ENCODE measurements around the gene BUD23. TPM values are rescaled to one million over a fixed set of nuclear protein-coding genes. Genes with fewer than 3 reads are reported as not detected.
A peak's percentile ranks its signal among the peaks of the same experiment; 100 is the strongest.
"Not testable (repeated sequence)": the region's sequence is repeated elsewhere in the genome, so short reads cannot be mapped to it uniquely, and the experiment has no call there.

Gene BUD23
- total RNA-seq, 1 experiment from 2014 or later, result 41.9 TPM

DNA sequence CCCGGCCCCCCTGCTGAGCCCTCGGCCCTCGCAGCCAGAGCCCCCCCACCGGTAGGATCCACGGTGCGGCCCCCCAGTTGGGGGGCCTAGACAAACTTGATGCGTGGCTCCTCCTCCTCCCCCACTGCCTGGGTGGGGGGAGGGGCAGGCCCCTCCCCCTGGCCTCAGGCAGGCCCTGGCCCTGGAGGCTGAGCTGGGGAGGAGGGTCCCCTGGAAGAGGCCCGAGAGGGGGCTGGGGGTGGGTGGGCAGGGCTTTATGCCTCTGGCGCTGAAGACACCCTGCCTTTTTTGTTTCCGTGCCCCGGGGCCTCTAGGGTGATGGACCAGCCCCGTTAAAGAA is 12.1 kb upstream of the BUD23 start:
- Histone ChIP-seq H4K20me1 (ENCODE audit: insufficient read depth, low read depth, low read length) (no peaks in the 10 kb centered on the region), H3K79me2 (ENCODE audit: low read length) (no peaks in the 10 kb centered on the region), H3K4me1 (ENCODE audit: low read length) (peaks cover 2% of the 10 kb centered on the region; the same call in 1 of the 2 replicates), H3K9me2 (replicated peaks; ENCODE audit: insufficient read depth, low read length) (no peaks in the 10 kb centered on the region), H3K27me3 (ENCODE audit: low read length) (no peaks in the 10 kb centered on the region), H3K27ac (ENCODE audit: low read length) (no peak overlapping the region), H3K4me3 (ENCODE audit: low read length) (no peak overlapping the region), H2AFZ (ENCODE audit: low read length) (no peak overlapping the region), H3K36me3 (ENCODE audit: insufficient read depth, low read length) (no peaks in the 10 kb centered on the region), H3K4me2 (ENCODE audit: low read depth, low read length, poor library complexity, severe bottlenecking) (no peak overlapping the region), H3K9ac (ENCODE audit: low read length) (no peak overlapping the region), H3K9me3 (ENCODE audit: low read length) (no peaks in the 10 kb centered on the region)
- DNase-seq, result no peak

DNA sequence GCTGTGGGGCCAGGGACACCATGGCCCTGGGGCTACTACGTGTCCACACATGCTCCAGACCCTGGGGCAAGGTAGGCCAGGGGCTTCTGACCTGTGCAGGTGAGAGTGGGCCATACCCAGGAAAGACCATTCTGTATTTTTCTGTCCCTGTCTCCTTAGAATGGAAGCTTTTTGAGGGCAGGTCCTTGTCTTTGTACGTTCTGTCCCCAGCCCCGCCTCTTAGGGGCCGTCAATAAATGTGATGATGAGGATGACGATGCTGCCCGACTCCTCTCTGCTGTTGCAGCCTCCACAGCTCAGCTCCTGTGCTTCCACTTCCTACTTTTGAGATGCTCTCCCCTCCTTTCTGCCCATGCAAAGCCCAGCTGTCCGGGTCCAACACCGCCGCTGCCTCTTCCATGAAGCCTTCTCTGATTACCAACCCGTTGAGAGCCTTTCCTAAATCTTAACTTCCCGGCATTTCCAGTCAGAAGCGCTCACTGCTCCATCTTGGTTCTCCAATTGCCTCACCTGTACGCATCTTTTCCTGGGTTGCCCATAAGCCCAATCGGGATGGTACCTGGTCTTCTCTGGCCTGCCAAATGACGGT is 11.4 kb upstream of the BUD23 start:
- no peak overlapping the region for H3K27ac ChIP-seq (ENCODE audit: low read length)
- H3K36me3 ChIP-seq (ENCODE audit: insufficient read depth, low read length), result no peaks in the 10 kb centered on the region
- no peak overlapping the region for H3K9ac ChIP-seq (ENCODE audit: low read length)
- DNase-seq, result no peak
- H3K9me2 ChIP-seq (replicated peaks; ENCODE audit: insufficient read depth, low read length), result no peaks in the 10 kb centered on the region
- no peak overlapping the region for H2AFZ ChIP-seq (ENCODE audit: low read length)
- no peaks in the 10 kb centered on the region for H3K79me2 ChIP-seq (ENCODE audit: low read length)
- H4K20me1 ChIP-seq (ENCODE audit: insufficient read depth, low read depth, low read length), result no peaks in the 10 kb centered on the region
- peaks cover 2% of the 10 kb centered on the region; the same call in 1 of the 2 replicates for H3K4me1 ChIP-seq (ENCODE audit: low read length)
- no peak overlapping the region for H3K4me3 ChIP-seq (ENCODE audit: low read length)
- no peaks in the 10 kb centered on the region for H3K27me3 ChIP-seq (ENCODE audit: low read length)
- H3K4me2 ChIP-seq (ENCODE audit: low read depth, low read length, poor library complexity, severe bottlenecking), result no peak overlapping the region
- no peaks in the 10 kb centered on the region for H3K9me3 ChIP-seq (ENCODE audit: low read length)

DNA sequence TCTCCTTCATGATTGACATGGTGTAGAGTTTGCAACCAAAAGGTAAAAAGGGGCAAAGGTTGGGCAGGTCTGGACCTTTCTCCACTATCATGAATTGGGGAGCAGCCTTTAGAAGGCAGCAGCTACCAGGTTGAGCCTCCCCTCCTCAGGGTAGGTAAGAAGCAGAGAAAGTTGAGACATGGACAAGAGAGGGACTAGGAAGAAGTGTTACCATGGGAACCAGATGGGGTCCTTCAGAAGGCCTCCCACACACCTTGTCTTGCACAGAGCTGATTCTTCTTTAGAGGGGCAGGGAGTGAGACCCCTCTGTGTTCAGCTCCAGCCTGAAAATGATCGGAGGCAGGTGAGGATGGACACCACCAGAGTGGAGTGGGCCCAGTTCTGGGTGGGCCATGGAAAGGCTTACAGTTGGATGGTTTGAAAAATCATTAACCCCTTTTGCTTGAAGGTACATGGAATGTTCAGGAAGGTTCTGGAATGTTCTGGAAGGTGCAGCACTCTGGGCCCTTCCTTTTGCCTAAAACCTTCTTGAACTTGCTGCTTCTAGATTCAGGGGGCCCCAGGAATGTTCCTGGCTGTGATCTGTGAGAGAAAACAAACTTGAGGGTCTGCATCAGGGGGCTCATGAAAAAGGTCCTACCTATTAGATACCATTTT is 8.8 kb upstream of the BUD23 start:
- H3K4me2 ChIP-seq (ENCODE audit: low read depth, low read length, poor library complexity, severe bottlenecking), result no peak overlapping the region
- no peak overlapping the region for H2AFZ ChIP-seq (ENCODE audit: low read length)
- DNase-seq, result no peak
- no peaks in the 10 kb centered on the region; the same call in 1 of the 2 replicates for H4K20me1 ChIP-seq (ENCODE audit: insufficient read depth, low read depth, low read length)
- H3K9me3 ChIP-seq (ENCODE audit: low read length), result no peaks in the 10 kb centered on the region
- H3K9me2 ChIP-seq (replicated peaks; ENCODE audit: insufficient read depth, low read length), result no peaks in the 10 kb centered on the region
- H3K4me3 ChIP-seq (ENCODE audit: low read length), result no peak overlapping the region
- H3K4me1 ChIP-seq (ENCODE audit: low read length), result no peaks in the 10 kb centered on the region
- no peaks in the 10 kb centered on the region for H3K79me2 ChIP-seq (ENCODE audit: low read length)
- H3K27me3 ChIP-seq (ENCODE audit: low read length), result no peaks in the 10 kb centered on the region
- no peaks in the 10 kb centered on the region for H3K36me3 ChIP-seq (ENCODE audit: insufficient read depth, low read length)
- H3K27ac ChIP-seq (ENCODE audit: low read length), result no peak overlapping the region
- no peak overlapping the region for H3K9ac ChIP-seq (ENCODE audit: low read length)

DNA sequence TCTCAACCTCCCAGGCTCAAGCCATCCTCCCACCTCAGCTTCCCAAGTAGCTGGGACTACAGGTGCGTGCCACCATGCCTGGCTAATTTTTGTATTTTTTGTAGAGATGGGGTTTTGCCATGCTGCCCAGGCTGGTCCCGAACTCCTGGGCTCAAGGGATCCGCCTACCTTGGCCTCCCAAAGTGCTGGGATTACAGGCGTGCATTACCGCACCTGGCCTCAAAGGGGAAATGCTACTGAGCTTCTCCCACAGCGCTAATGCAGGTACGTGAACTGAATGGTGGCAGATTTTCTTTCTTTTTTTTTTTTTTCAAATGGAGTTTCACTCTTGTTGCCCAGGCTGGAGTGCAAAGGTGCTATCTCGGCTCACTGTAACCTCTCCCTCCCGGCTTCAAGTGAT is 7.3 kb upstream of the BUD23 start:
- H3K4me2 ChIP-seq (ENCODE audit: low read depth, low read length, poor library complexity, severe bottlenecking); H4K20me1 ChIP-seq (ENCODE audit: insufficient read depth, low read depth, low read length); DNase-seq; H3K27me3 ChIP-seq (ENCODE audit: low read length); H3K79me2 ChIP-seq (ENCODE audit: low read length); H3K27ac ChIP-seq (ENCODE audit: low read length); H3K4me1 ChIP-seq (ENCODE audit: low read length); H3K9me2 ChIP-seq (replicated peaks; ENCODE audit: insufficient read depth, low read length); H2AFZ ChIP-seq (ENCODE audit: low read length); H3K4me3 ChIP-seq (ENCODE audit: low read length); H3K36me3 ChIP-seq (ENCODE audit: insufficient read depth, low read length); H3K9ac ChIP-seq (ENCODE audit: low read length); H3K9me3 ChIP-seq (ENCODE audit: low read length): not testable (repeated sequence)

DNA sequence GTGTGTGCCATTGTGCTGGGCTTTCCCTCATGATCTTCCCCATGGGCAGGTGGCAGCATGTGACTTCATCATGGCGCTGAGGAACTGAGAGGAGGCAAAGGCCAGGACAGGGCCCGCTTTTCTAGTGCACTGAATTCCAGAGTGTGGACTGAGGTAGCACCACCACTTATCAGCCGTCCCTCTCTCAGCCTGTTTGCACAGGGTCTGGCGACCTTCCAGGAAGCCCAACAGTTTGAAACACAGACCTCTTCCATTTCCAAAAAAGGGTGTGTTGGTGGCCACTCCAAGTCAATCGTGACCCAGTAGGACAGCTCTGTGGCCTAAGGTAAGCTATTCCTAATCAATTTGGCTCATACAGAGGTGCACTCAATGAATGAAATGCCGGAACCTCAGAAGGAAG is 4.5 kb upstream of the BUD23 start:
- H3K4me1 ChIP-seq (ENCODE audit: low read length), result peaks cover 14% of the 10 kb centered on the region
- H3K79me2 ChIP-seq (ENCODE audit: low read length), result peaks cover 31% of the 10 kb centered on the region
- no peak for DNase-seq
- no peak overlapping the region for H3K9ac ChIP-seq (ENCODE audit: low read length)
- H3K4me3 ChIP-seq (ENCODE audit: low read length), result no peak overlapping the region
- H3K27me3 ChIP-seq (ENCODE audit: low read length), result no peaks in the 10 kb centered on the region
- no peaks in the 10 kb centered on the region for H3K36me3 ChIP-seq (ENCODE audit: insufficient read depth, low read length)
- H3K27ac ChIP-seq (ENCODE audit: low read length), result no peak overlapping the region
- H3K4me2 ChIP-seq (ENCODE audit: low read depth, low read length, poor library complexity, severe bottlenecking), result no peak overlapping the region
- H2AFZ ChIP-seq (ENCODE audit: low read length), result no peak overlapping the region
- H3K9me3 ChIP-seq (ENCODE audit: low read length), result no peaks in the 10 kb centered on the region
- H3K9me2 ChIP-seq (replicated peaks; ENCODE audit: insufficient read depth, low read length), result no peaks in the 10 kb centered on the region
- H4K20me1 ChIP-seq (ENCODE audit: insufficient read depth, low read depth, low read length), result no peaks in the 10 kb centered on the region; the same call in 1 of the 2 replicates

DNA sequence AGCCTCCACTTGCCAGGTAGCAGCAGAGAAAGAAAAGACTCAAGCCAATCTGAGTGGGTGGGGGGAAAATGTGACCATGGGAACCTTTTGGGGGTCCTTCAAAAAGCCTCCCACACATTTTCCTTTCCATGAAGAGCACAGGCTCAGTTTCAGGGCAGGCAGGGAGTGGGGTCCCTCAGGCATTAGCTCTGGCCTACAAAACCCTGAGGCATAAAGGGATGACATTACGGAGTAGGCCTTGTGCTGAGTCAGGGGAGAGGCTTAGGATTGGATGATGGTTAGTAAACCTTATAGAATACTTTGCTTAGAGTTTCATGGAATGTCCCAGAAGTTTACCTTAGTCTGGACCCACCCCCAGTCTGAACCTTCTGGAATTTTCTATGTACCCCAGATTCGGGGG is 3.7 kb upstream of the BUD23 start:
- H3K9me3 ChIP-seq (ENCODE audit: low read length), result no peaks in the 10 kb centered on the region
- no peak overlapping the region for H3K9ac ChIP-seq (ENCODE audit: low read length)
- no peak overlapping the region for H3K4me3 ChIP-seq (ENCODE audit: low read length)
- H2AFZ ChIP-seq (ENCODE audit: low read length), result no peak overlapping the region
- peaks cover 39% of the 10 kb centered on the region for H3K79me2 ChIP-seq (ENCODE audit: low read length)
- H3K27me3 ChIP-seq (ENCODE audit: low read length), result no peaks in the 10 kb centered on the region
- H3K9me2 ChIP-seq (replicated peaks; ENCODE audit: insufficient read depth, low read length), result no peaks in the 10 kb centered on the region
- DNase-seq, result no peak
- peaks cover 20% of the 10 kb centered on the region for H3K4me1 ChIP-seq (ENCODE audit: low read length)
- H3K27ac ChIP-seq (ENCODE audit: low read length), result no peak overlapping the region
- H3K36me3 ChIP-seq (ENCODE audit: insufficient read depth, low read length), result no peaks in the 10 kb centered on the region
- H3K4me2 ChIP-seq (ENCODE audit: low read depth, low read length, poor library complexity, severe bottlenecking), result no peak overlapping the region
- no peaks in the 10 kb centered on the region; the same call in 1 of the 2 replicates for H4K20me1 ChIP-seq (ENCODE audit: insufficient read depth, low read depth, low read length)

DNA sequence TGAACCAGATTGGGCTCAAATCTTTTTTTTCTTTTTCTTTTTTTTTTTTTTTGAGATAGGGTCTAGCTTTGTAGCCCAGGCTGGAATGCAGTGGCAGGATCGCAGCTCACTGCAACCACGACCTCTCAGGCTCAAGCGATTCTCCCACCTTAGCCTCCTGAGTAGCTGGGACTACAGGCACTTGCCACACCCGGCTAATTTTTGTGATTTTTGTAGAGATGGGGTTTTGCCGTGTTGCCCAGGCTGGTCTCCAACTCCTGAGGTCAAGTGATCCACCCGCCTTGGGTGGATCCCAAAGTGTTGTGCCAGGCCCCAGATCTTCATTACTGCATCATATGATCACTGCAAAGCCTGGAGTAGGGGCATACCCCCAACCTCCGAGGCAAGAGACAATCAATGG is 2.9 kb upstream of the BUD23 start:
- Histone ChIP-seq H3K27me3 (ENCODE audit: low read length) (no peaks in the 10 kb centered on the region), H3K4me3 (ENCODE audit: low read length) (no peak overlapping the region), H3K9ac (ENCODE audit: low read length) (no peak overlapping the region), H3K79me2 (ENCODE audit: low read length) (peaks cover 47% of the 10 kb centered on the region), H3K4me2 (ENCODE audit: low read depth, low read length, poor library complexity, severe bottlenecking) (no peak overlapping the region), H2AFZ (ENCODE audit: low read length) (no peak overlapping the region), H3K9me2 (replicated peaks; ENCODE audit: insufficient read depth, low read length) (no peaks in the 10 kb centered on the region), H3K9me3 (ENCODE audit: low read length) (no peaks in the 10 kb centered on the region), H3K4me1 (ENCODE audit: low read length) (peaks cover 25% of the 10 kb centered on the region), H3K36me3 (ENCODE audit: insufficient read depth, low read length) (no peaks in the 10 kb centered on the region), H4K20me1 (ENCODE audit: insufficient read depth, low read depth, low read length) (no peaks in the 10 kb centered on the region; the same call in 1 of the 2 replicates), H3K27ac (ENCODE audit: low read length) (no peak overlapping the region)
- no peak for DNase-seq

DNA sequence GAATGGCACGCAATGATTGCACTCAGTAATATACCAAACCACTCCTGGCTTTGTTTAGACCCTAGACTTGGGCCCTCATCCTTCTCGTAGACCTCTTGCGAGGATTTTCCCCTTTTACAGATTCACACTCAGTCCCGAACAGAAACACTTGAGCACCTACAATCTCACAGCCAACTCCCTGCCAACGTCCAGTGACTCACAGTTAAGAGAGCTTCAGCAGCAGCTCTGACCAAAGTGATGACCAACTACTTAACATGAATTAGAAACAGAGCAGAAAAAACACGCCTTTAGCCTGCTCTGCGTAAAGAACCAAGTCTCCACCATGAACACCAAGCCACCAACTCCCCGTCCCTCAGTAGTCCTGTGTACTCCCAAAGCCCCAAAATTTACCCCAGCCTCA is 2.4 kb upstream of the BUD23 start:
- Histone ChIP-seq H2AFZ (ENCODE audit: low read length) (no peak overlapping the region), H3K9me2 (replicated peaks; ENCODE audit: insufficient read depth, low read length) (no peaks in the 10 kb centered on the region), H3K27ac (ENCODE audit: low read length) (no peak overlapping the region), H4K20me1 (ENCODE audit: insufficient read depth, low read depth, low read length) (no peaks in the 10 kb centered on the region; the same call in 1 of the 2 replicates), H3K4me1 (ENCODE audit: low read length) (peaks cover 25% of the 10 kb centered on the region), H3K9me3 (ENCODE audit: low read length) (no peaks in the 10 kb centered on the region), H3K79me2 (ENCODE audit: low read length) (peaks cover 52% of the 10 kb centered on the region), H3K9ac (ENCODE audit: low read length) (no peak overlapping the region), H3K4me2 (ENCODE audit: low read depth, low read length, poor library complexity, severe bottlenecking) (peak overlapping the region; percentile 87), H3K36me3 (ENCODE audit: insufficient read depth, low read length) (peaks cover 1% of the 10 kb centered on the region; the same call in 1 of the 2 replicates), H3K27me3 (ENCODE audit: low read length) (no peaks in the 10 kb centered on the region), H3K4me3 (ENCODE audit: low read length) (no peak overlapping the region)
- no peak for DNase-seq

All from Karpas-422 (cell line).